H7 (cell line): ENCODE measurements around the gene PBX4. TPM values are rescaled to one million over a fixed set of nuclear protein-coding genes. Genes with fewer than 3 reads are reported as not detected.

Experiments used
- DNase-seq: peaks from one replicate; pipeline ENCODE4 v3.0.0; 2012
- H3K27me3 ChIP-seq: 2 replicates; pipeline ENCODE4 v1.6.0; 2011; ENCODE audit warnings: mild to moderate bottlenecking, low read length; ENCODE audit not compliant: control insufficient read depth, insufficient read depth
- H3K36me3 ChIP-seq: replicated peaks from 2 replicates; pipeline ENCODE4 v1.5.1; 2011; ENCODE audit warnings: low read length; ENCODE audit not compliant: control insufficient read depth, insufficient read depth
- H3K4me3 ChIP-seq: 2 replicates; pipeline ENCODE4 v1.5.1; 2011; ENCODE audit warnings: low read depth, mild to moderate bottlenecking, control low read depth, low read length, moderate library complexity; ENCODE audit not compliant: insufficient read depth
- total RNA-seq: library from RNA; depleted of rRNA; stranded (reverse); fragments of >200 nt; shearing (Covaris generic); gene quantifications from 2 replicates; pipeline ENCODE4 v1.2.3, GENCODE V29; 2014

The PBX4 gene
- total RNA-seq, 1 experiment from 2014 or later: 0.94 TPM

DNA sequence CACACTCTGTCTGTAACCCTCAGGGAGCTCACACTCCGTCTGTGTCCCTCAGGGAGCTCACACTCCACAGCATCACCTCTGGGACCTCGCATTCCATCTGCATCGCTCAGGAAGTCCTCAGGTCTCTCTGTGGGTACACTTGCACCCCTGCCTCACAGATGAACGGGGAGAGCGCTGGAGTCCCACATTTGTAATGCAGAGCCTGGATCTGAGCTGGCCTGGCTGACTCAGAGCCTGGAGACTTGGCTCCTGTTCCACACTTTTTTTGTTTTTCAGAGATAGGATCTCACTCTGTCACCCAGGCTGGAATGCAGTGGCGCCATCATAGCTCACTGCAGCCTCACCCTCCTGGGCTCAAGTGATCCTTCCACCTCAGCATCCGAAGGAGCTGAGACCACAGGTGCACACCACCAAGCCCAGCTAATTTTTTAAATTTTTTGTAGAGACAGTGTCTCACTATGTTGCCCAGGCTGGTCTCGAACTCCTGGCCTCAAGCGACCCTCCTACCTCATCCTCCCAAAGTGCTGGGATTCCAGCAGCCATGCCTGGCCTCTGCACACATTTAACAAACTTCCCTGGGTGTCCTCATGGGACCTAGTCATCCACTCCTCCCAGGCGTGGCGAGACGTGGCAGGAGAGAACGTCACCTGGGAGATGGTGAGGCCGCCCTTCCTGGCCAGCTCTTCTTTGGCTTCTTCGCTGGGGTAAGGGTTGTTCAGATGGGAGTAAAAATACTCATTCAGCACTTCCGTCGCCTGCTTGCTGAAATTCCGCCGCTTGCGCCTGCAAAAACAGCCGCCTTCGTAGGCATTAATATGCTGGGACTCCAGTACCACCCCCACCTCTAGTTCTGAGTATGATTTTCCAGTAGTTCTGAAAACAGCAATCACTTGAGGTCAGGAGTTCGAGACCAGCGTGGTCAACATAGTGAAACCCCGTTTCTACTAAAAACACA is 49.4 kb downstream of the PBX4 start:
- Histone ChIP-seq H3K4me3 (no peak overlapping the region), H3K36me3 (no peaks in the 10 kb centered on the region)
- DNase-seq: peak; percentile 28

GRCh38 chr19:19567391-19567790 is 51.1 kb downstream of the PBX4 start:
- no peaks in the 10 kb centered on the region for H3K36me3 ChIP-seq
- DNase-seq: no peak
- no peaks in the 10 kb centered on the region for H3K27me3 ChIP-seq
- H3K4me3 ChIP-seq: no peak overlapping the region

More for the DNA sequence above, 49.4 kb downstream of the PBX4 start:
- H3K27me3 ChIP-seq: no peaks in the 10 kb centered on the region

DNA sequence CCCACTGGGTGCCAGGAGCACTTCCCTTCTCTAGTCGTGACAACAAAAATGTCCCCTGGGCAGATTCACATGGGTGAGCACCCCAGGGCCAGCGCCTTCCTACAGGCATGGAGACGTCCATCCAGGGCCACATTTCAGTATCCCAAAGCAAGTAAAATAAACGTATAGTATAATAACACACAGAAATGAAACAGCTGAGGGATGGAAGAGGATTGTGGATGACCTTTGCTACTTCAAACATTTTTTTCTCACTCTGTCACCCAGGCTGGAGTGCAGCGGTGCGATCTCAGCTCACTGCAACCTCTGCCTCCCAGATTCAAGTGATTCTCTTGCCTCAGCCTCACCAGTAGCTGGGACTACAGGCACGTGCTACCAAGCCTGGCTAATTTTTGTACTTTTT is 52.2 kb downstream of the PBX4 start:
- no peaks in the 10 kb centered on the region for H3K36me3 ChIP-seq
- DNase-seq: no peak
- H3K27me3 ChIP-seq: no peaks in the 10 kb centered on the region
- H3K4me3 ChIP-seq: no peak overlapping the region

DNA sequence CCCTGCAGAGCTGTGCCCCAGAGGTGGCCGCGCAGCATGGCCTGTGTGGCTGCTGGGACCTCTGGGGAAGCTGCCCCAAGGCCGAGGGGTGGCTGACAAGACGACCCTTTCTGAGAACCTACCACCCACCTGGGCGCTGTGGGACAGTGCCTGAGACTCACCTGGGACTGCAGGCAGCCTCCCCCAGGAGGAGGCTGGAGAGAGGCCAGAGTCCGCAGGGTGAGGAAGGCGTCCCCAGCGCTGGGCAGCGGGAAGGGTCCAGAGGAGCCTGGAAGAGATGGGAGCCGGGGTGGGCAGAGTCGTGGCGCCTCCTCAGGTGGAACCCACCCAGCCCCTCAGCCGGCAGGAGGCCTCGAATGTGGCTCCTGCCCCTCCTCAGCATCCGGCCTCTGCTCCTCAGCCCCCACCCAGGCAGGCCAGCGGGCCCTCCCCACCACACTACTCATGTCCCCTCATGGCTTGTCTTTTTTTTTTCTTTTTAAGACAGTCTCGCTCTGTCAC is 55.1 kb downstream of the PBX4 start:
- Histone ChIP-seq H3K27me3 (no peaks in the 10 kb centered on the region), H3K4me3 (no peak overlapping the region), H3K36me3 (no peaks in the 10 kb centered on the region)
- DNase-seq: peak; percentile 62

DNA sequence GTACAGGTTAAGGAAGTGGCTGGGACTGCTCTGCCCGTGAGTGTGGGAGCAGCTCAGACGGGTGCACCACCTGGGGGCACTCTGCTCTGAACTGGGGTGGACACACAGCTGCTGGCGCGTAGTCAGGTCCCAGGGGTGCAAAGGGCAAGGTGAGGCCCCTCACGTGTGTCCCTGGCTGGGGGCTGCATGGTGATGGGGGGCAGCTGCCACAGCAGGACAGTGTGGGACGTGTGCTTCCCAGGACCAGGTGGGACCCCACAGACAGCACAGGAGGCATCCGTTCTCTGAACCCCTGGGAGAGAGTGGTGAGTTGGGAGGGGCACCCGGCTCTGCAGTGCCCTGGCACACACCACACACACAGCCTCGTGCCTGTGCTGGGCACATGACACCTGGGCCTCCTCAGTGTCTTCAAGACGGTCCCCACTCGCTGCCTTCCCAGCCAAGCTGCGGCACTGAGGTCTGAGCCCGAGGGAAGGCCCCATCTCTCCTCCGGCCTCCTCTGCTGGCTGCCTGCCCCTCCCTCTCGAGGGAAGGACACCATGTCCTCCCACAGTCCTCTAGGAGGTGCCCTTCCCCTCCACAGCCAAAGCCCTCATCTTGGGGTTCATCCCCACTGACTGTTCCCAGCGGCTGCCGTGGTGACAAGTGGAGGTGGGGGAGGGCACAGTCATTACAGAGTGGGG is 55.7 kb downstream of the PBX4 start:
- Histone ChIP-seq H3K4me3 (no peak overlapping the region), H3K27me3 (no peaks in the 10 kb centered on the region), H3K36me3 (no peaks in the 10 kb centered on the region)
- peak; percentile 86 for DNase-seq

DNA sequence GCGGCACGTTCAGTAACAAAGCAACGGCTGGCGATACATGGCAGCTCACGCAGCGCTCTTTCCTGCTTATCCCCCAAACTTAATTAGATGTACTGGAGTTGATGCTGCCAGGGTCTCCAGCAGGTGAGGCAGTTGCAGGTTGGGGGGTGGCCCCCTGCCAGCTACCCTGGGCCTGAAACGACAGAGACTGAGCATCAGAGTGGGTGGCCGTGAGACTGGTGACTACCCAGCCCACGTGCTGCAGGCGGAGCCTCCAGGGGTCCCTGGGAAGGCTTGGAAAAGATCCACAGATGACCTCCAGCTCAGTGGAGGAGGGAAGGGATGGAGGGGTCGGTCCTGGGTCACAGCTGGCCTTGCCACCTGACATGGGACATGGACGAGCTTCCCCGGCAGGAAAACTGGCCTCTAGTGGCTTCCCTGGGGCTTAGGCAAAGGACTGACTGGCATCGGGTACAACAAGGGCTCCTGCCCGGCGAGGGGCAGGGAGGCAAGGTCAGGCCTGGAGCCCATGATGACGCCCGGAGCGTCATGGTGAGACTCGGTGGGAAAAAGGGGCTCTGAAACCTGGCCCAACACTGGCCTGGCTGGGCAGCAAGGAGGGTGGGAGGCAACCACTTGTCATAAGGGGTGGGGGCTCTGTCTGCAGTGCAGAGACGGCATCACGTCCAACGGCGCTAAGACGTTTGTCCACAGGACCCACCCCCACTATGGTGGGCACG is 56.4 kb downstream of the PBX4 start:
- no peaks in the 10 kb centered on the region for H3K27me3 ChIP-seq
- H3K4me3 ChIP-seq: no peak overlapping the region
- DNase-seq: no peak
- H3K36me3 ChIP-seq: no peaks in the 10 kb centered on the region

GRCh38 chr19:19559931-19560330 is 58.6 kb downstream of the PBX4 start:
- Histone ChIP-seq H3K27me3 (no peaks in the 10 kb centered on the region), H3K4me3 (no peak overlapping the region), H3K36me3 (no peaks in the 10 kb centered on the region)
- DNase-seq: no peak

- Histone ChIP-seq H3K4me3 (no peak overlapping the region), H3K27me3 (no peaks in the 10 kb centered on the region), H3K36me3 (no peaks in the 10 kb centered on the region)
- no peak for DNase-seq
Observed at GRCh38 chr19:19558636-19559035, 59.9 kb downstream of the PBX4 start.

- H3K27me3 ChIP-seq: no peaks in the 10 kb centered on the region
- no peaks in the 10 kb centered on the region for H3K36me3 ChIP-seq
- no peak for DNase-seq
- H3K4me3 ChIP-seq: no peak overlapping the region
Observed at GRCh38 chr19:19558055-19558454, 60.4 kb downstream of the PBX4 start.

DNA sequence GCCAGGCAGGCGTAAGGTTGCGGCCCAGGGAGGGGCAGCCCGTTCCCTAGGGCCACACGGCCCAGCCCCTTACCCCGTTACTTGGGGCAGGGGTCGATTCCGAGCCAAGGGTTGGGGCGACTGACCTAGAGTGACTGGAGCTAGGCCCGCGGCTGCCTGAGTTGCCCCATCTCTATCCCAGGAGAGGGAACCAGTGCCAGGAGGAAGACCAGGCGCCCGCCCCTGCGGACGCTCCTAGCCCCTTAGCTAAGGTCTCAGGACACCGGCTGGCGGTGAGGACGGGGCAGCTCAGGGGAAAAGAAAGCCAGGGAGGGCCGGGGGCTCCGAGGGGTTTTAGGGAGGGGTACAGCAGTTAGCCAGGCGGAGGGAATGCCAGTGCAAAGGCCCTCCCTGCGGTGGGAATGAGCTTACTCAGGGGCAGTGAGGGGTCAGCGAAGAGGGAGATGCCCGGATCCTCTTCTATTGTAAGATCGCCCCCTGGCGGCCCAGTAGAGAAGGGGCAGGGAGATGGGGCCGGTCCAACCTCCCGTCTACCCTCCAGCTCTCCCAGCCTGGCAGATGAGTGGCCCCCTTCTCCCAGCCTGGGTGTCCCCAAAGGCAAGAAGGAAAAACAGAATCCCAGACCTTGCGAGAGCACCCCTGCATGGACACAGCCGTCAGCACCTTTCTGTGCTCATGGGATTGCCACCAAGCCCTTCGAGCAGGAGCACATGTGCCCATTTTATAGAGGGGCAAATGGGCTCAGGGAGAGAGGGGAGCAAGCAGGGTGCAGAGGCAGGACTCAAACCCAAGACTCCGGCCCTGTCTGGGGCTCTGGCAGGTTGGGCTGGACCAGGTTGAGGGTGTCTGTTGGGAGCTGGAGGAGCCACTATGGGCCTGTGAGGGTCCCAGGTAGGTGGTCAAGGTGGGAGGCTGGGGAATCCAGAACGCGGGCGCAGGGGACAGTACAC is 64.1 kb downstream of the PBX4 start:
- H3K27me3 ChIP-seq: no peaks in the 10 kb centered on the region
- no peaks in the 10 kb centered on the region for H3K36me3 ChIP-seq
- DNase-seq: peak; percentile 97
- H3K4me3 ChIP-seq: no peak overlapping the region

DNA sequence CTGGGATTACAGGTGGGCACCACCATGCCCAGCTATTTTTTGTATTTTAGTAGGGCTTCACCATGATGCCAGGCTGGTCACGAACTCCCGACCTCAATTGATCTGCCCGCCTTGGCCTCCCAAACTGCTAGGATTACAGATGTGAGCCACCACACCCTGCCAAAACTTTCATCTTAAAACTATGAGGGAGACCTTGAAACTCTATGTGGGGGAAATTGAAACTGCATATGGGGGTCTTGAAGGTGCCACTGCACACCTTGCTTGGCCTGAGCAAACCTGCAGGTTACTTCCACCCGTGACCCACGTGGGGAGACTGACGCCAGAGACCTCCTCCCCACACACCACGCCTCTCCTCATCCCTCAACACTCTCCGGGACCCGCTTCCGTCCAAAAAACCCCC is 64.8 kb downstream of the PBX4 start:
- Histone ChIP-seq H3K27me3 (no peaks in the 10 kb centered on the region), H3K4me3 (no peak overlapping the region), H3K36me3 (no peaks in the 10 kb centered on the region)
- DNase-seq: no peak

DNA sequence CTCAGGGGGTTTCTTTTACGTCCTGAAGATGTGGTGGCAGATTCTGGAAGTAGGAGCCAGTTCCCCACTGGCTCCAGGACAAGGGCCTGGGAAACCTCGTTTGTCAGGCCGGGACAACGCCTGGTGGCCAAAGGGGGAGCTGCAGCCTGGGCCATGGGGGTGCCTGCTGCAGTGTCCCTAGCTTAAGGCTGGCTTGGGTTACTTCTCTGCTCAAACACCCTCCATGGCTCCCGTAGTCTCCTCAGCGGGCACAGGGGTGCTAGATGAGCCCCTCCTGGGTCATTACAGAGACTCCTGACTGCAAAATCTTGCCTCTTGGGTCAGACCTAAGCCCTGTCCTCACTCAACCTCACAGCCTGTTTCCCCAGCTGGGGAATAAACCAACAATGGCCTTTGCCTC is 65.7 kb downstream of the PBX4 start:
- peak; percentile 95 for DNase-seq
- no peak overlapping the region for H3K4me3 ChIP-seq
- no peaks in the 10 kb centered on the region for H3K36me3 ChIP-seq
- H3K27me3 ChIP-seq: no peaks in the 10 kb centered on the region

DNA sequence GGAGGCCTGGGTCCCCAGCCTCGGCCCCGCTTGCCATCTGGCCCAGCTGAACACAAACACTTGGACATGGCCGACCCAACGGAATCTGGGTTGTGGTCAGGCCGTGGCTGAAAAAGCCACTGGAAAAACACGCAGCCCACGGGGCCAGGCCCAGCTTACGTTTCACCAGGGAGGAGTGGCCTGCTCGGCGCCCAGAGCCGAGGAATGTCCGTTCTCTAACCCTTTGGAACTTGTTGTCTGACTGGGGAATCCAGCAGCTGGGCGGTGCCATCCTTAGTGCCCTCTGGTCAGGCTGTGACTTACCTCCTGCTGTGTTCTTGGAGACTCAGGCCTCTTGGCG is 66.7 kb downstream of the PBX4 start:
- Histone ChIP-seq H3K36me3 (no peaks in the 10 kb centered on the region), H3K4me3 (no peak overlapping the region), H3K27me3 (no peaks in the 10 kb centered on the region)
- DNase-seq: peak; percentile 63
